Measurements from ENCODE around the gene POU3F3.

POU3F3 gene

DNA sequence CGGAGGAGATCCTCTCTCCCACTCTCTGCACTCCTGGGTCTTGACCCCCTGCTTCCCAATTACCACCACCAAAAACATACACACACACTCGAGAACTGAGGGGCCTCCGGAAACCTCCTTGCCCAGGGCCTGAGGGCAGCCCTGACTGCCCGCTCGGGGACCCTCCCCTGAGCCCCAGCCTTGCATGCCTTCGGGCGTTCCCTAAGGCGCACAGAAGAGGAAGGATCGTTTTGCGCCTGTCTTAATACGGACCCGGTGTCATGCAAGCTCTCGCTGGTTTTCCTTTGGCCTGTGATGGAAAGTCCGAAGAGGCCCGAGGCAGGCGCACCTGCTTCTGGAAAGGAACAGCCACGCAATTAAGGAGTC, 19.8 kb downstream of the POU3F3 start:
- TF ChIP-seq, protein P1, sequence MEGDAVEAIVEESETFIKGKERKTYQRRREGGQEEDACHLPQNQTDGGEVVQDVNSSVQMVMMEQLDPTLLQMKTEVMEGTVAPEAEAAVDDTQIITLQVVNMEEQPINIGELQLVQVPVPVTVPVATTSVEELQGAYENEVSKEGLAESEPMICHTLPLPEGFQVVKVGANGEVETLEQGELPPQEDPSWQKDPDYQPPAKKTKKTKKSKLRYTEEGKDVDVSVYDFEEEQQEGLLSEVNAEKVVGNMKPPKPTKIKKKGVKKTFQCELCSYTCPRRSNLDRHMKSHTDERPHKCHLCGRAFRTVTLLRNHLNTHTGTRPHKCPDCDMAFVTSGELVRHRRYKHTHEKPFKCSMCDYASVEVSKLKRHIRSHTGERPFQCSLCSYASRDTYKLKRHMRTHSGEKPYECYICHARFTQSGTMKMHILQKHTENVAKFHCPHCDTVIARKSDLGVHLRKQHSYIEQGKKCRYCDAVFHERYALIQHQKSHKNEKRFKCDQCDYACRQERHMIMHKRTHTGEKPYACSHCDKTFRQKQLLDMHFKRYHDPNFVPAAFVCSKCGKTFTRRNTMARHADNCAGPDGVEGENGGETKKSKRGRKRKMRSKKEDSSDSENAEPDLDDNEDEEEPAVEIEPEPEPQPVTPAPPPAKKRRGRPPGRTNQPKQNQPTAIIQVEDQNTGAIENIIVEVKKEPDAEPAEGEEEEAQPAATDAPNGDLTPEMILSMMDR (IDR thresholded peaks at IDR 0.05; ENCODE audit: low read depth, low read length), result no peak
- peak overlapping the region; percentile 37 for H3K4me3 ChIP-seq (ENCODE audit: low read depth, low read length)

DNA sequence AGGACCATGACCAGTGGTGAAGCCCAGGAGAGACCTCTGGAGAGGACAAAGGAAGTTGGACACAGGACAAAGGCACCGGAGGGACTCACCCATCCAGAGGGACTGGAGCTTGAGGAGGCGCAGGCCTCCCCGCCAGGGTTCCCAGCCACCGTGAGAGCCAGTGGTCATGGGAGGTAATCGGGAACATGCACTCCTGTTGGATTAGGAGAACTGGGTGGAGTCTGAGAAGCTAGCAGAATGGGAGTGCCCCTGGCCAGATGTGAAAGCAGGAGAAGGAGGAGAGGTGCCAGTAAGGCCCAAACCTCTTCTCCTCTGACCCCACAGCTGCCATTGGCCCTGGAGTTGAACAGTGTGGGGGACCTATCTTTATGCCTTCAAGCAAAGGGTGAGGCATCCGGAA, 20.3 kb downstream of the POU3F3 start:
- no peak overlapping the region for H3K4me3 ChIP-seq (ENCODE audit: low read depth, low read length)
- TF ChIP-seq, protein P1 (IDR thresholded peaks at IDR 0.05; ENCODE audit: low read depth, low read length), result no peak

DNA sequence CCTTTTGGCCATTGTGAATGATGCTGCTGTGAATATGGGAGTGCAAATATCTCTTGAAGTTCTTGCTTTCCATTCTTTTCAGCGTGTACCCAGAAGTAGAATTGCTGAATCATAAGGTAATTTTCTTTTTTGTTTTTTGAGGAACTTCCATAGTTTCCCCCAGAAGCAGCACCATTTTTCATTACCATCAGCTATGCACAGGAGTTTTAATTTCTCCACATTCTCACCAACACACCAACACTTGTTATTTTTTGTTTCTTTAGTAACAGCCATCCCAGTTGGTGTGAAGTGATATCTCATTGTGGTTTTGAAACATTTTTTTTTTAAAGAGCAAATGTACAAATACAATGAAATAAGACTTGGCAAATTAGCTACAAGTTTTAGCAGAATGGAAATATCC, 21.3 kb downstream of the POU3F3 start:
- TF ChIP-seq, protein P1 (IDR thresholded peaks at IDR 0.05; ENCODE audit: low read depth, low read length), result no peak
- H3K4me3 ChIP-seq (ENCODE audit: low read depth, low read length), result no peak overlapping the region

DNA sequence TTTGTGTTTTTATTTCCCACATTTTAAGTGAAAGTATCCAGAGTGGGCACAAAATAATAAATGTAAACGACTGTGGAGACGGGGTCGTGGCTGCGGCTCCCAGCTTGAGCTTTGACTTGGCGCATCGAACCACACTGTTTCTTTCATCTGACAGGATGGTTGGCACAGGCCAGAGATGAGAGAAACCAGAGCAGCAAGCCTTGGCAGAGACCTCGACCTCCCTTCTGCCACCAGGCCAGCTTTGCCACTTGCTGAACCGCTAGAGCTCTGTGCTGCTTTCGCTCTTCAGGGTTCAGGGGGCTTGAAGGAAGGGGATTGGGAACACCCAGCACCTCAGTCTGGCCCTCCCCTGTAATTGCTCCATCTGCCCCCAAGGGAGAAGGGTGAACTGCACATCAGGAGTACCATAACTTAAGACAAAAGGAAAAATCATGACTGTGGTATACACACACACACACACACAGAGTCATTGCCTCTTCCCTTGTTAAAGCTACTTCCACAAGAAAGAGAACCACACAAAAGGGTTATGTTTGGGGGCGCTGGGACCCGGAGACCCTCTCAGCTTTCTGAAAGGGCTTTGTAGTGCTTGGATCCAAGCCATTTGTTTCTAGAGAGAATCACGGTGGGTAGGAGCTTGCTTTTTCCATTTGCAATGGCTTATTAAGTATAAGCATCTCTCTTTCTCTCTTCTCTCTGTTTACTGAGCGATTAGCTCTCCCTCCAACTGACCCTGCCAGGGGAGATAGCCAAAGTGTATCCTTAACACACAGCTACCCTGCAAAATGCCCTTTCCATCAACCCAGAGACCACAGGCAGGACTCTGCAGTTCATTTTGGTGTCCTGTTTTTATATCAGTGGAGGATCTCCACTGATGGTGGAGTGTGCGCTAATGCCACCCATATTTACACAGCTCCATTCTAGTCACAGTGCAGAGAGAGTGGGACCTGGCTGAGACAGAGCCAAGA, 23.0 kb downstream of the POU3F3 start:
- TF ChIP-seq, protein P1 (IDR thresholded peaks at IDR 0.05; ENCODE audit: low read depth, low read length), result no peak
- no peak overlapping the region for H3K4me3 ChIP-seq (ENCODE audit: low read depth, low read length)

DNA sequence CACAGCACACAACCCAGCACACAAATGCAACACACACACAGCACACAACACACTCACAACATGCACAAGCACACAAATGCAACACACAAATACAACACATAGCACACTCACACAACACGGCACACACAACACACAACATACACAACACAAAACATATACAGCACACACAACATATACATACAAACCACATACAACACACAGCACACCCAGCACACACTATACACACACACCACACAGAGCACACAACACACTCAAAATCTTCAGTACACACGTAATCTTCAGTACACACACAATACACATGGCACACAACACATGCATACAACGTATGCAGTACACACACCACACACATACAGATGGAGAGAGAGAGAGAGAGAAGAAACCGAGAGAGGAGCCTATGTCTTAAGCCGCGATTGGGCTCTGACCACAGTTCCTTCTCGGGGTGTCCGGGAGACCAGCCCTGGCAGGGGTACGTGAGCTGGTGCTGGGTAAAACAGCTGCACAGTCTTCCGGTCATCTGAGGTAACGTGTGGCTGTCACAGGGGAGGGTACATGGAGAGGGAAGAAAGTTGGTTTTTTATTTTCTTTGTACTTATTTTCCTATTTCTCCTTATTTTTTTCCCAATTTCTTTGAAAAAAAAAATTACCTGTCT, 25.1 kb downstream of the POU3F3 start:
- TF ChIP-seq, protein P1 (IDR thresholded peaks at IDR 0.05; ENCODE audit: low read depth, low read length), result no peak

DNA sequence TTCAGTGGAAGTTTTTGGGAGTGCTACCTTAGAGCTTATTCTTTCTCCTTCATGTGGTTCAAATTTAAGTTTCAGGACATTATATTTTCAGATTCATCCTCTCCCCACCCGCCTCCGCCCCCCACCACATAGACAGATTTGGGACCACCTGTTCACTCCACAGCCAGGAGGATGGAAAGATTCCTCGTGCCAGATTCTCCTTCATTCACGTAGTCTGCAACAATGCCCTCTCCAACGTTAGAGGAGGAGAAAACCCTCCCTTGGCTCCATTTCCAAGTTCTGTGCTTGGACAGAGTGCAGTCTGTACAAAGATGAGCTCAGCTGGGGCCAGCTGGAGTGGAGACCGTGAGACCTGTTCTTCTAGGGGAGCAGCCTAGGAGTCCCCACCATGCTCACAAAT, 26.2 kb downstream of the POU3F3 start:
- H3K4me3 ChIP-seq (ENCODE audit: low read depth, low read length), result no peak overlapping the region
- TF ChIP-seq, protein P1 (IDR thresholded peaks at IDR 0.05; ENCODE audit: low read depth, low read length), result no peak

More for the DNA sequence above, 25.1 kb downstream of the POU3F3 start:
- no peak overlapping the region for H3K4me3 ChIP-seq (ENCODE audit: low read depth, low read length)

DNA sequence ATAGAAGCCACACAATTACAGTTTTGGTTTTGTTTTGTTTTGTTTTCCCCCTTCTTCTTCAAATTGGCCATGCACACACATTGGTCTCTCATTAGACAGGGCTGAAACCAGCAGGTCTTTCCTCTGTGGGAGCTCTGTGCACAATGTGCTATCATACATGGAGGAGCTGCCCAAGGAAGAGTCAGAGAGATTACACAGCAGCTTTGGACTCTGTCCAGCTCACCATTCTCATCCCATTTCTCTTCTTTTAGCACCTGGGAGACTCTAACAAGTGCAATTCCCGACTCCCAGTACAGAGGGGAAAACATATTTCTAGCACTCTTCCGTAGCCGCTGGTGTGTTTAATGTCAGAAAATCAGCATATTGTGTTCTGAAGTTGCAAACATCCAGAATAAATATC, 29.4 kb downstream of the POU3F3 start:
- TF ChIP-seq, protein P1 (IDR thresholded peaks at IDR 0.05; ENCODE audit: low read depth, low read length), result no peak
- H3K4me3 ChIP-seq (ENCODE audit: low read depth, low read length), result no peak overlapping the region

Measured in WI38 (cell line).